ENCODE results near the gene GARIN5A.

GARIN5A gene

DNA sequence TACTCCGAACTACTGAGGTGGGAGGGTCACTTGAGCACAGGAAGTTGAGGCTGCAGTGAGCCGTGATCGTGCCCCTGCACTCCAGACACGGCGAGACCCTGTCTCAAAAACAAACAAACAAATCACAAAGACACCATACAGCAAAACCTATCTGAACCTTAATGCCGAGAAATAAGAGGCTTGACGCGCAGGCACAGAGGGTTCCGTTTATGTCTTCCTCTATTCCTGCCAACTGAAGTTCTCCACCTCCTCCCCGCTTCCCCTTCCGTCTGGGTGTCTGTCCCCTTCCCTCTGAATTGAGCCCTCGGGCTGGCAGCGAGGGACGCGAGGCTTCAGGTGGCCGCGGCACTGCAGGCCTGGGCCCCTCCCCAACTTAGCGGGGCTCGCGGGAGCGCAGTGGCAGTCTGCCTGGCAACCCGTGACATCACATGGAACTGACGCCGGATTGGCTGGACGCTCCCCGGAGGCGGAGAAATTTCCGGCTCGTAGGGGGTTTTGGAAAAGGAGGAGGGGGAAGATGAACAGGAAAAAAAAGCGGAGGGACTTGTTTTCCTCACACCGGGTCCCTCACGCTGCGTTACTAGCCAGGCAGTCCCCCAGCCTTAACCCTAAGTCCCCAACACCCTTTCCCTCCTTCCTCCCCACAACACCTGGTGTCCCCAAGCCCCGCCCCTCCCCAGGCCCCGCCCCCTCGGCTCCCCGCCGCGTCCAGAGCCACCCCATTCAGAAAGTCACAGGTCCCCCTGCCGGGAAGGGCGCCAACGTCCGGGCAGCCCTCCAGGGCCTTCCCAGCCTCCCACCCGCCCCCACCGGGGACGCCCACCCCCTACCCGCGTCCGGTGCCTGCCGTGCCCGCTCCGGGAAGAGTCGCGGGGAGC is 45.1 kb downstream of the GARIN5A start:
- peak; percentile 91 for DNase-seq (ENCODE audit: low spot score)
- H3K27ac ChIP-seq: no peak overlapping the region
- CTCF ChIA-PET: no interaction called here
- POLR2A ChIA-PET (ENCODE audit: low non-redundant PET): no interaction called here
- no peak for TF ChIP-seq CTCF (conservative IDR thresholded peaks at IDR 0.05; ENCODE audit: low read depth)

- ChIA-PET POLR2A (ENCODE audit: low non-redundant PET) (no interaction called here), CTCF (no interaction called here)
- no peak for TF ChIP-seq CTCF (conservative IDR thresholded peaks at IDR 0.05; ENCODE audit: low read depth)
- H3K27ac ChIP-seq: no peak overlapping the region
- DNase-seq (ENCODE audit: low spot score): no peak
Observed at GRCh38 chr19:50430888-50431342, 45.7 kb downstream of the GARIN5A start.

DNA sequence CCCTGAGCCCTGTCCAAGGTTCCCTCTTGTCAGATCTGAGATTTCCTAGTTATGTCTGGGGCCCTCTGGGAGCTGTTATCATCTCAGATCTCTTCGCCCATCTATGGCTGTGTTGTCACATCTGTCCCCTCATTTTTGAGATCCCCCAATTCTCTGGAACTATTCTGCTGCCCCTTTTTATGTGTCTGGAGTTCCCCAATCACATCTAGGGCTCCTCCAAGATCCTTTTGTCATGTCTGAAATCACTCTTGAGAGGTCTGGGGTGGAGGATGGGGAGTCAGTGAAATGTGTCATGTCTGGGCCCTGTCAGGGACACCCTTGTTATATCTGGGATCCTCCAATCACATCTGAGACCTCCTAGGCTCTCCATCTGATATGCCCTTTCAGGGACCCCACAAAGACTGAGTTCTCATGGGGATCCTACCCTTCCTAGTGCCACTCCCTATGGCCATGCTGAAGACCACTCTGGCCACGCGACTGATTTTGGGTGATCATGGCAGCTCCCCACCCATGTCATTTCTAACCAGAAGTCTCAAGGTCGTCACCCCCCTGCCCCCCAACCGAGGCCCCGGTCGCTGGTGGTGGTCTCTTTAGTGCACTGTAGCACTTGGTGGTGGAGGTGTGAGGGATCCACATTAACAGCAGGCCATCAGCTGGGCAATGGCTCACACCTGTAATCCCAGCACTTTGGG is 47.7 kb downstream of the GARIN5A start:
- ChIA-PET POLR2A (ENCODE audit: low non-redundant PET) (interaction anchor here (1.1 kb wide), 1 partner anchor 14 kb away, joined by 4 read pairs; no protein-coding TSS in a partner anchor), CTCF (no interaction called here)
- no peak for DNase-seq (ENCODE audit: low spot score)
- no peak for TF ChIP-seq CTCF (conservative IDR thresholded peaks at IDR 0.05; ENCODE audit: low read depth)
- H3K27ac ChIP-seq: no peak overlapping the region

GRCh38 chr19:50427997-50428425 is 48.6 kb downstream of the GARIN5A start:
- no peak overlapping the region for H3K27ac ChIP-seq
- ChIA-PET POLR2A (ENCODE audit: low non-redundant PET) (interaction anchor here (1.1 kb wide), 1 partner anchor 13 kb away, joined by 4 read pairs; no protein-coding TSS in a partner anchor), CTCF (interaction anchor here (0.5 kb wide), 1 partner anchor 59 kb away, joined by 6 read pairs; no protein-coding TSS in a partner anchor)
- TF ChIP-seq CTCF (conservative IDR thresholded peaks at IDR 0.05; ENCODE audit: low read depth): no peak
- DNase-seq (ENCODE audit: low spot score): peak; percentile 17

DNA sequence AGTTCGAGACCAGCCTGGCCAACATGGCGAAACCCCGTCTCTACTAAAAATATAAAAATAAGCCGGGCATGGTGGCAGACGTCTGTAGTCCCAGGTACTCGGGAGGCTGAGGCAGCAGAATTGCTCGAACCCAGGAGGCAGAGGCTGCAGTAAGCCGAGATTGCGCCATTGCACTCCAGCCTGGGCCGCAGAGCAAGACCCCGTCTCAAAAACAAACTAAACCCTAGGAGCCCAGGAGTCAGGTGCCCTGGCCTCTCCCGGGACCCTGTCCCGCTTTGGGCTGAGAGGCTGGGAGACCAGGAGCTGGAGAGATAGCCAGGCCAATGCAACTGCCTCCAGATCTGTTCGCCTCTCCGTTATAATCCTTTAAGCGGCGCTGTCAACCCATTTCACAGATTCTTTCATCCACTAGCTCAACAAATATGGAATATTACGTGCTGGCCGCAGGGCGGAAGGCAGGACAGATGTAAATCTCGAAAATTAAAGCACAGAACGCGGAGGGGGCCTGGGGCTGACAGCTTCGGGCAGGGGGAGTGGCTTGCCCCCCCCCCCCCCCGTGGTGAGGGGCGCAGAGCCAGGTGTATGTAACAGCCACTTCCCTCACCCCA is 49.2 kb downstream of the GARIN5A start:
- TF ChIP-seq CTCF (conservative IDR thresholded peaks at IDR 0.05; ENCODE audit: low read depth): no peak
- no peak overlapping the region for H3K27ac ChIP-seq
- DNase-seq (ENCODE audit: low spot score): no peak
- ChIA-PET POLR2A (ENCODE audit: low non-redundant PET) (no interaction called here), CTCF (no interaction called here)

DNA sequence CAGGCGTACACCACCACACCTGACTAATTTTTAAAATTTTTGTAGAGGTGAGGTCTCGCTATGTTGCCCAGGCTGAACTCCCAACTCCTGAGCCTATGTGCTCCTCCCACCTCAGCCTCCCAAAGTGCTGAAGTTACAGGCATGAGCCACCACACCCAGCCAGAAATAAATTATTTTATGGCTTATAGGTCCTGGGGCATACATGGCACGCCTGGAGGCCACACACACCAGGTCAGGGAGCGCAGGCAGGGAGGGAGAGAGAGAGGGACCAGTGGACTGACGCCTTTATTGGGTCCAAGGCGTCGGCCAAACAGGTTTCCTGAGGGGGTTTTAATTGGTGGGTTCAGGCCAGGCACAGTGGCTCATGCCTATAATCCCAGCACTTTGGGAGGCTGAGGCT is 51.1 kb downstream of the GARIN5A start:
- TF ChIP-seq CTCF (conservative IDR thresholded peaks at IDR 0.05; ENCODE audit: low read depth): no peak
- no peak for DNase-seq (ENCODE audit: low spot score)
- ChIA-PET POLR2A (ENCODE audit: low non-redundant PET) (no interaction called here), CTCF (interaction anchor here (0.6 kb wide), 1 partner anchor 241 kb away, joined by 3 read pairs; no protein-coding TSS in a partner anchor)
- H3K27ac ChIP-seq: no peak overlapping the region
